ENCODE data around the gene CD300C.
A peak's percentile ranks its signal among the peaks of the same experiment; 100 is the strongest.
"Not testable (repeated sequence)": the region's sequence is repeated elsewhere in the genome, so short reads cannot be mapped to it uniquely, and the experiment has no call there.

CD300C gene

DNA sequence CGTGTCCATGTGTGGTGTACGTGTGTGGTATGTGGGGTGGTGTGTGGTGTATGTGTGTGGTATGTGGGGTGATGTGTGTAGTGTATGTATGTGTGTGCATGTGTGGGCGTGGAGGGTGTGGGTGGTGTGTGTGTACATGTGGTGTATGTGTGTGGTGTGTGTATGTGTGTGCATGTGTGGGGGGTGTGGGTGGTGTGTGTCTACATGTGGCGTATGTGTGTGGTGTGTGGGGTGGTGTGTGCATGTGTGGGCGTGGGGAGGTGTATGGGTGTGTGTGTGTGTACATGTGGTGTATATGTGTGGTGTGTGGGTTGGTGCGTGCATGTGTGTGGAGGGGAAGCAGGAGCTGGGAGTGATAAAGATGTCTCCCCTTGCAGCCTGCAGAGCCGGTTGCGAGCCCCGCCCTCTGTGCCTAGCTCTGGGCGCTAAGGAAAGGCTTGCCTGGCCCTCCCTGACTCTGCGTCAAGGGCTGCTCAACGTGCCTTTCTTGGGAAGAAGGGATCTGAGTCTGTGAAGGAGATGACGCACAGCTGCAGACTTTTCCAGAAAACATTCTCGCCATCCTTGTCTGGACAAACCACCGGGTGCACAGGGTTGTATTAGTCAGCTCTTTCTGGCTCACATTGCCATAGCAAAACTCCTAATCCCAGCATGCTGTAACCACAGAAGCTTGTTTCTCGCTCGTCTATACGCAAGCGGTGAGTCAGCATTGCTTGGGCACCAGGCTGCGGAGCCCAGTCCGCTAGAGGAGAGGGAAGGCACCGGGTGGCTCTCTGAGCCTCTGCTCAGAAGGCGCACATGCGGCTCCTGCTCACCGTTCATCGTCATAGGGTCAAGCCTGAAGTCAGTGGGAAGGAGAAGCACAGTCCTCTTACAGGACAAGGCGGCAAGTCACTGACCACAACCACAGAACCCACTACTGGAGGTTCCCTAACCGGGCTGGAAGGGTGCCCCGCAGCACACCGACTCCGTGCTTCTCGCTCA is 23.4 kb upstream of the CD300C start:
- no peaks in the 10 kb centered on the region for H3K36me3 Mint-ChIP-seq
- H3K9me3 Mint-ChIP-seq: no peaks in the 10 kb centered on the region
- peaks cover 12% of the 10 kb centered on the region for H3K4me1 Mint-ChIP-seq
- ATAC-seq (peak; percentile 69), DNase-seq (ENCODE audit: low spot score in 2 of 2) (no peak)
- no peak overlapping the region for H3K27ac Mint-ChIP-seq
- no peak overlapping the region for H3K4me3 Mint-ChIP-seq

DNA sequence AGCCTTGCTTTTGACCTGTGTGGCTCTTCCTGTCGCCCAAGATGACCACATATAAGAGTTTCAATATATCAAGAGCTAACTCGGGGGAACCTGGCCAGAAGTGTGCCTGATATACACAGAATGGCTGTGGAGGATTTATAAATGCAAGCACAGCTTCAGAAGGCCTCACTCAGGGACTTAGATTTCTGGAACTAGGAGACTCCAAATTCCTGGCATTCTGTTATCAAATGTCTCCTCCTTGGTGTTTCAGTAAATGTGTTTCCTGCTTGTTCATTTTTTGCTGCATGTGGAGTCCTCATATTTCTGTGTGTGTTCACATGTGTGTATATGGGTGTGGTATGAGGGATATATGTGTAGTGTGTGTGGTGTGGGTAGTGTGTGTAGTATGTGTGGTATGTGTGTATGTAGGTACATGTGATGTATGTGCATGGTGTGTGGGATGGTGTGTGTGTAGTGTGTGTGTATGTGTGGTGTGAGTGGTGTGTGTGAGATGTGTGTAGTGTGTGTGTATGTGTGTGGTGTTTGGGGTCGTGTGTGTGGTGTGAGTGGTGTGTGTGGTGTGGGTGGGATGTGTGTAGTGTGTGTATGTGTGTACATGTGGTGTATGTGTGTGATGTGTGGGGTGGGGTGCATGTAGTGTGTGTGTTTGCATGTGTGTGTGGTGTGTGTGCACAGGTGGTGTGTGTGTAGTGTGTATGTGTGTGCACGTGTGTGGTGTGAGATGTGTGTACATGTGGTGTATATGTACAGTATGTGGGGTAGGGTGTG is 22.4 kb upstream of the CD300C start:
- no peak for ATAC-seq
- no peak for DNase-seq (ENCODE audit: low spot score in 2 of 2)
- no peak overlapping the region for H3K4me3 Mint-ChIP-seq
- H3K27ac Mint-ChIP-seq: no peak overlapping the region
- no peaks in the 10 kb centered on the region for H3K36me3 Mint-ChIP-seq
- H3K4me1 Mint-ChIP-seq: peaks cover 17% of the 10 kb centered on the region
- H3K9me3 Mint-ChIP-seq: no peaks in the 10 kb centered on the region

GRCh38 chr17:74567397-74567796 is 21.5 kb upstream of the CD300C start, which contains the start of gene CD300H:
TSS of gene CD300H (minus strand) at chr17:74567509.
- no peak within 1 kb of the TSS for H3K27ac Mint-ChIP-seq
- H3K36me3 Mint-ChIP-seq: no peaks in the 10 kb centered on the region
- no peaks in the 10 kb centered on the region for H3K9me3 Mint-ChIP-seq
- peaks cover 18% of the 10 kb centered on the region for H3K4me1 Mint-ChIP-seq
- DNase-seq (ENCODE audit: low spot score in 2 of 2): no peak
- no peak within 1 kb of the TSS for H3K4me3 Mint-ChIP-seq
- no peak for ATAC-seq

DNA sequence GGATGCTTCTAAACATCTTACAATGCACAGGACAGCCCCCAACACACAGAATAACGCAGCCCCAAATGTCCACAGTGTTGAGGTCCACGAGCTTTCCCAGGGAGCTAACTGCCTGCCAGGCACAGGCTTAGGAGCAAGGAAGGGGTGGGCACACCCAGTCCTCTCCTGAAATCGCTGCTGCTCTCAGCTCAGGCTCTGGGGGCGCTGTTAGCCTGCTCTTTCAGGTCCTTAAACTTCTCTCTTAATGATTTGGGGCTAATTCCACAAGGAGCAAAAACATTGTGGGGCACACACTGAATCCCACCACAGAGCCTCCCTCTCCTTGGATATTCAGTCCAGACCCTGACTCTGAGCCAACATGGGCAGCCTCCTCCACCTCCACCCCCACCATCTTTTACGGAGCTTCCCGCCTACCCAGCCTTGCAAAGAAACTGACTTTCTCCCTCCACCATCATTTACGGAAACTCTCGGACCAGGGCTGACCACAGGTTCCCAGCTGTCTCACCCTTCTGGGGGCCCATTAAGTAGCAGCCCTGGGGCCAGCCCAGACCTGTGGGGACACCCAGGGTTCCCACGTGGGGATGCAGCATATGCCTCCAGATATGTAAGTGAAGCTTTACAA is 20.3 kb upstream of the CD300C start:
- H3K4me1 Mint-ChIP-seq: peaks cover 18% of the 10 kb centered on the region
- DNase-seq (ENCODE audit: low spot score in 2 of 2) (peak in 1 of 2 donors; percentile 56), ATAC-seq (no peak)
- no peaks in the 10 kb centered on the region for H3K36me3 Mint-ChIP-seq
- no peak overlapping the region for H3K4me3 Mint-ChIP-seq
- no peak overlapping the region for H3K27ac Mint-ChIP-seq
- H3K9me3 Mint-ChIP-seq: no peaks in the 10 kb centered on the region

- H3K27ac Mint-ChIP-seq: no peak overlapping the region
- peaks cover 18% of the 10 kb centered on the region for H3K4me1 Mint-ChIP-seq
- no peak for ATAC-seq
- no peaks in the 10 kb centered on the region for H3K36me3 Mint-ChIP-seq
- no peak for DNase-seq (ENCODE audit: low spot score in 2 of 2)
- H3K4me3 Mint-ChIP-seq: no peak overlapping the region
- no peaks in the 10 kb centered on the region for H3K9me3 Mint-ChIP-seq
Observed at GRCh38 chr17:74565126-74565525, 19.2 kb upstream of the CD300C start.

- no peaks in the 10 kb centered on the region for H3K9me3 Mint-ChIP-seq
- H3K4me3 Mint-ChIP-seq: no peak overlapping the region
- no peak for ATAC-seq
- no peak overlapping the region for H3K27ac Mint-ChIP-seq
- no peak for DNase-seq (ENCODE audit: low spot score in 2 of 2)
- no peaks in the 10 kb centered on the region for H3K36me3 Mint-ChIP-seq
- H3K4me1 Mint-ChIP-seq: peaks cover 17% of the 10 kb centered on the region
Observed at GRCh38 chr17:74563358-74563757, 17.4 kb upstream of the CD300C start.

DNA sequence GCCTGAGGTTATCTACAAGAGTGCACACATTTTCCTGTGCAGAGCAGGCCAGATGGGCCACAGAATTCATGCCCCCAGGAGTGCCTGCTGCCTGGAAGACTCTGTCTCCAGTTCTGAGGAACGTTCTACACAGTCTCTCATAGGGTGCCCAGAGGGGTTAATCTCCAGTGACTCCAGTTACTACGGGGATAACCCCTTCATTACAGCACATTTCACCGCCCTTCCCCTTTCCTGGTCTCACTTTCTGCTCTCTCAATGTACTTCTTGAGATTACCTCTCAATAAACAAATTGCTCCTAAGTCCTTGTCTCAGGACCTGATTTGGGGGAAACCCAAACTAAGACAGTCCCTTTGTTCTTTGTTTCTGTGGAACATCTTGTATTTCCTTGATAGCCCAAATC is 15.7 kb upstream of the CD300C start:
- no peak overlapping the region for H3K27ac Mint-ChIP-seq
- H3K36me3 Mint-ChIP-seq: no peaks in the 10 kb centered on the region
- ATAC-seq (no peak), DNase-seq (ENCODE audit: low spot score in 2 of 2) (no peak)
- no peak overlapping the region for H3K4me3 Mint-ChIP-seq
- H3K4me1 Mint-ChIP-seq: peaks cover 14% of the 10 kb centered on the region
- H3K9me3 Mint-ChIP-seq: no peaks in the 10 kb centered on the region

GRCh38 chr17:74558882-74559519 is 13.1 kb upstream of the CD300C start:
- Mint-ChIP-seq H3K36me3 (no peaks in the 10 kb centered on the region), H3K27ac (no peak overlapping the region), H3K4me3 (no peak overlapping the region), H3K4me1 (peaks cover 14% of the 10 kb centered on the region), H3K9me3 (no peaks in the 10 kb centered on the region)
- ATAC-seq (no peak), DNase-seq (ENCODE audit: low spot score in 2 of 2) (no peak)

- not testable (repeated sequence) for H3K4me1 Mint-ChIP-seq; H3K27ac Mint-ChIP-seq; DNase-seq (ENCODE audit: low spot score in 2 of 2); H3K9me3 Mint-ChIP-seq; ATAC-seq; H3K4me3 Mint-ChIP-seq; H3K36me3 Mint-ChIP-seq
Observed at GRCh38 chr17:74558402-74558801, 12.5 kb upstream of the CD300C start.

GRCh38 chr17:74555427-74555940 is 9.6 kb upstream of the CD300C start:
- Mint-ChIP-seq H3K4me1 (peaks cover 7% of the 10 kb centered on the region), H3K27ac (no peak overlapping the region), H3K36me3 (no peaks in the 10 kb centered on the region), H3K4me3 (no peak overlapping the region), H3K9me3 (no peaks in the 10 kb centered on the region)
- DNase-seq (ENCODE audit: low spot score in 2 of 2) (no peak), ATAC-seq (no peak)

- ATAC-seq (no peak), DNase-seq (ENCODE audit: low spot score in 2 of 2) (no peak)
- Mint-ChIP-seq H3K4me3 (no peak overlapping the region), H3K9me3 (no peaks in the 10 kb centered on the region), H3K27ac (no peak overlapping the region), H3K36me3 (no peaks in the 10 kb centered on the region), H3K4me1 (peaks cover 7% of the 10 kb centered on the region)
Observed at GRCh38 chr17:74554909-74555308, 9.0 kb upstream of the CD300C start.

- Mint-ChIP-seq H3K4me3 (no peak overlapping the region), H3K9me3 (no peaks in the 10 kb centered on the region), H3K36me3 (no peaks in the 10 kb centered on the region), H3K4me1 (peaks cover 13% of the 10 kb centered on the region), H3K27ac (no peak overlapping the region)
- ATAC-seq (no peak), DNase-seq (ENCODE audit: low spot score in 2 of 2) (no peak)
Observed at GRCh38 chr17:74552037-74552436, 6.1 kb upstream of the CD300C start.

DNA sequence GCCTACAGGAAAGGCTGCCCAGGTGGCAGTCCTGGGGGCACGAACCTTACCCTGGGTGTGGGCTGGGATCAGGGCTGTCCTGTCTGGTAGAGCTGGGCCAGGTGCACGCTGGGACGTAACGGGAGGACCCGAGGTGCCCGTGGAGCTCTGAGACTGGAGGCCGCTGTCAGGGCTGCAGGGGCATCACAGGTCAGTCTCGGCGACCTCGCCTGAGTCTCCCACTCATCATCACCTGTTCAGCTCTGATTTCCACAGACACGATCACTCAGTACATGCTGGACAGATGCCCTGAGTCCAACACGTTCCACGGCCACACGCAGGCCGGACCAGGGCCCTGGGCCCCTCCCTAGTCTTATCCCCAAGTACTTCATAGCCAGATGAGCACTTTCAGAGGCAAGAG is 4.7 kb upstream of the CD300C start:
- no peak overlapping the region for H3K27ac Mint-ChIP-seq
- no peaks in the 10 kb centered on the region for H3K36me3 Mint-ChIP-seq
- DNase-seq (ENCODE audit: low spot score in 2 of 2) (no peak), ATAC-seq (no peak)
- H3K4me1 Mint-ChIP-seq: peaks cover 26% of the 10 kb centered on the region
- no peak overlapping the region for H3K4me3 Mint-ChIP-seq
- no peaks in the 10 kb centered on the region for H3K9me3 Mint-ChIP-seq

- DNase-seq (ENCODE audit: low spot score in 2 of 2): no peak
- Mint-ChIP-seq H3K4me1 (peaks cover 26% of the 10 kb centered on the region), H3K36me3 (no peaks in the 10 kb centered on the region), H3K4me3 (no peak overlapping the region), H3K9me3 (no peaks in the 10 kb centered on the region), H3K27ac (no peak overlapping the region)
- no peak for ATAC-seq
Observed at GRCh38 chr17:74549343-74549742, 3.4 kb upstream of the CD300C start.

DNA sequence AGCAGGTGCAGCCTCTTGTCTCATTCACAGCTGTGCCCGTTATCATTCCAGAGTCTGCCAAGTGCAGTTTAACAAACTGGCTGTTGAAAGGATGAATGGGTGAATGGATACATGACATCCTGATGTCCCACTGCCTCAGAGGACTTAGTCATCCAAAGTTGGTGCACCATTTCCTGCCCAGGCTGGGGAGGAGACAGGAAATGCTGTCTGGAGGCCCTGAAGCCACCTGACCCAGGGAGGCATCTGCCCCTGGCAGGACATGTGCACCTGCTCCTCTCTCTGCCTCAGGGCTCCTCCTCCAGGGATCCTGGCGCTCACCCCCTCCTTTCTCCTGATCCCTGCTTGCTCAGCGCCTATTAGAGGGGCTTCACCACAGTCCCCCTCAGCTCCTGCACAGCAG is 1.8 kb upstream of the CD300C start:
- Mint-ChIP-seq H3K4me1 (peaks cover 26% of the 10 kb centered on the region), H3K36me3 (no peaks in the 10 kb centered on the region), H3K4me3 (peak overlapping the region; percentile 30), H3K9me3 (no peaks in the 10 kb centered on the region), H3K27ac (peak overlapping the region; percentile 77)
- DNase-seq (ENCODE audit: low spot score in 2 of 2) (no peak), ATAC-seq (peak; percentile 63)
